ENCODE results near the gene FADD.
"Not testable (repeated sequence)": the region's sequence is repeated elsewhere in the genome, so short reads cannot be mapped to it uniquely, and the experiment has no call there.

The FADD gene

GRCh38 chr11:70206226-70206981, 3.3 kb downstream of the FADD start:
- Mint-ChIP-seq H3K27ac (peak overlapping the region; percentile 64), H3K9me3 (no peaks in the 10 kb centered on the region), H3K27me3 (no peaks in the 10 kb centered on the region), H3K36me3 (ENCODE audit: low read depth) (peaks cover 52% of the 10 kb centered on the region), H3K4me1 (ENCODE audit: low read depth) (peaks cover 63% of the 10 kb centered on the region), H3K4me3 (no peak overlapping the region)

GRCh38 chr11:70206982-70207376, 3.9 kb downstream of the FADD start:
- Mint-ChIP-seq H3K4me3 (no peak overlapping the region), H3K27ac (no peak overlapping the region), H3K9me3 (no peaks in the 10 kb centered on the region), H3K27me3 (no peaks in the 10 kb centered on the region), H3K4me1 (ENCODE audit: low read depth) (peaks cover 63% of the 10 kb centered on the region), H3K36me3 (ENCODE audit: low read depth) (peaks cover 52% of the 10 kb centered on the region)

DNA sequence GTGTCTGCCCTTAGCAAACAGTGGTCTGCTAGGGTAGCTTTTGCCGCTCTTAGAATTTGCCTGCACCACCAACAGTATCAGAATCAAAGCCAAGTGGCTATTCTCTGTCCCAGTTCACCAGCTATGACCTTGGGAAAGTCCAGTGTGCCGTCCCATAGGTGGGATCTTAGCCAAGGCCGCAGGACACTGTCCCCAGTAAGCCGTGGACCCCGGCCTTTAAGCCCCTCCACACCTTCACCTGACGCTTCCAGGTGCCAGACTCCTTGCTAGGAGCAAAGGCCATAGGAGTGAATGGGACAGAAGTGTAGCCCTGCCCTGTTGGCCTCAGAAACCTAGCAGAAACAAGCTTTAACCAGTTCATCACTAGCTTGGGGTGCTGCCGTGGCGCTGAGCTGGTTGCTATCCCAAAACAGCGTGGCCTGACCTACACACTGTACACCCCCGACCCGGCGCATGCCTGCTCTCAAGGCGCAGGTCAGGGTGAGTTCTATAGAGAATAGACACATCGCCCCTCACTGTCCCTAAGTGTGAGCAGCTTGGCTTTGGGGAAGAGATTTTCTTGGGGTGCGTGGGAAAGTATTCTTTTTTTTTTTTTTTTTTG, 4.5 kb downstream of the FADD start:
- Mint-ChIP-seq H3K9me3 (no peaks in the 10 kb centered on the region), H3K27me3 (no peaks in the 10 kb centered on the region), H3K36me3 (ENCODE audit: low read depth) (peaks cover 52% of the 10 kb centered on the region), H3K4me1 (ENCODE audit: low read depth) (peaks cover 62% of the 10 kb centered on the region), H3K4me3 (no peak overlapping the region), H3K27ac (no peak overlapping the region)

DNA sequence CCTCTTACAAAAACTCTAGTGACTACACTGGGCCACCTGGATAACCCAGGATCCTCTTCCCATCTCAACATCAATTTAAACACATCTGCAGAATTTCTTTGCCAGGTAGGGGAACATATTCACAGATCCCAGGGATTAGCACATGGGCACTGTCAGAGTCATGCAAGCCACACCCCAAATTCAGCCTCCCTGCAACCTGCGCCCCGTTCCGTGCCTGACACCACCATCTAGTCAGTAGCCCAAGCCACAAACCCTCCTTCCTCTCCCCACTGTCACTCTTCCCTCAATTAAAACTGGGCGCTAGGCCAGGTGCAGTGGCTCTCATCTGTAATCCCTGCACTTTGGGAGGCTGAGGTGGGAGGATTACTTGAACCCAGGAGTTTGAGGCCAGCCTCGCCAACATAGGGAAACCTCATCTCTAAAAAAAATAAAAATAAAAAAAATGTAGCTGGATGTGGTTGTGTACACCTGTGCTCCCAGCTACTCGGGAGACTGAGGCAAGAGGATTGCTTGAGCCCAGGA, 6.4 kb downstream of the FADD start:
- Mint-ChIP-seq H3K4me3 (no peak overlapping the region), H3K27ac (peak overlapping the region; percentile 41), H3K36me3 (ENCODE audit: low read depth) (peaks cover 48% of the 10 kb centered on the region), H3K9me3 (no peaks in the 10 kb centered on the region), H3K4me1 (ENCODE audit: low read depth) (peaks cover 51% of the 10 kb centered on the region), H3K27me3 (no peaks in the 10 kb centered on the region)

GRCh38 chr11:70210051-70210501, 7.0 kb downstream of the FADD start:
- peak overlapping the region; percentile 85 for H3K27ac Mint-ChIP-seq
- no peaks in the 10 kb centered on the region for H3K27me3 Mint-ChIP-seq
- H3K4me3 Mint-ChIP-seq = no peak overlapping the region
- no peaks in the 10 kb centered on the region for H3K9me3 Mint-ChIP-seq
- peaks cover 45% of the 10 kb centered on the region for H3K4me1 Mint-ChIP-seq (ENCODE audit: low read depth)
- H3K36me3 Mint-ChIP-seq (ENCODE audit: low read depth) = peaks cover 42% of the 10 kb centered on the region

GRCh38 chr11:70210530-70210929, 7.4 kb downstream of the FADD start:
- H3K36me3 Mint-ChIP-seq (ENCODE audit: low read depth) = peaks cover 39% of the 10 kb centered on the region
- no peaks in the 10 kb centered on the region for H3K9me3 Mint-ChIP-seq
- peak overlapping the region; percentile 85 for H3K27ac Mint-ChIP-seq
- no peak overlapping the region for H3K4me3 Mint-ChIP-seq
- peaks cover 40% of the 10 kb centered on the region for H3K4me1 Mint-ChIP-seq (ENCODE audit: low read depth)
- H3K27me3 Mint-ChIP-seq = no peaks in the 10 kb centered on the region

DNA sequence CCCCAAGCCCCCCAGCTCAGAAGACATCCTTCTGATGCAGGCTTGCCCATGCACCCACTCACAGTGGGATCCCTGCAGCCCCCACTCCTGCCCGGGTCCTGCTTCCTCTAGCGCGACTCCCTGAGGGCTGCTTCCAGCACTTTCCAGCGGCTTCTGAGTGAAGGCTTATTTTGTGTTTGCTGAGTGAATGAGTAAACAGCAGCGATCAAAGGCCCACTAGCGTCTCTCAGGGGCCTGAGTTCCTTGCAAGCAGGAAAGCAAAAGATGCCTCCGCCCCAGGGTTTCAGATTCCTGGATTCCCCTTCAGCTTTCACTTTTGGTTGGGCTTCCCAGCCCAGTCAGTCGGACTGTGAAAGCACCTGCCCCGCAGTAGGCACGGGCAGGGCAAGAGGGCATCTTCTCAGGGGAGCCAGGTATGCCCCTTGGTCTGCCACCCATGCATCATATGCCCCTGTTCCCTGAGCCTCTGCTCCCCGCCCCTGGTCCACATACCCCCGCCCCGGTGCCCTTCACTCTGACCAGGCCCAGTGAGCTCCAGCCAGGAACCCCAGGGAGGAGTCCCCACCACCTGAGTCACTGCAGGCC, 9.2 kb downstream of the FADD start:
- Mint-ChIP-seq H3K27me3 (no peaks in the 10 kb centered on the region), H3K9me3 (no peaks in the 10 kb centered on the region), H3K4me3 (no peak overlapping the region), H3K27ac (no peak overlapping the region), H3K4me1 (ENCODE audit: low read depth) (peaks cover 24% of the 10 kb centered on the region), H3K36me3 (ENCODE audit: low read depth) (peaks cover 23% of the 10 kb centered on the region)

DNA sequence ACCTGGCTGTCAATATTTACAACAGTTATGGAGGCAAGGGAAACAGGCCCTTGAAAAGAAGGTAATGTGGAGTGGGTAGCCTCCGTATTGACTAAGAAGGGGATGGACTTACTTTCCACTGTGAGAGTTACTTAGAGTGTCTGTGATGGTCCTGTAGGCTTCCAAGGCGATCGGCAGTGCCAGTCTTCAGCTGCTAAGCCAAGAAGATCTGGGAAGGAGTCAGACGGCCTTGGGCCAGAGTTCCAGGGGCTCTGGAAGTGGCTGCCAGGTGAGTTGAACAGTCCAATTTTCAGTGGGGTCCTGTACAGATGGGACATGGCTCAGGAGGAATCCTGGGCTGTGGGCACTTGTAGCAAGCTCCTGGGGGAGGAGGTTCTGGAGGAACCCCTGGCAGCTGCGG, 14.3 kb downstream of the FADD start:
- H3K27me3 Mint-ChIP-seq = peaks cover 11% of the 10 kb centered on the region
- H3K27ac Mint-ChIP-seq; H3K4me3 Mint-ChIP-seq; H3K4me1 Mint-ChIP-seq (ENCODE audit: low read depth); H3K36me3 Mint-ChIP-seq (ENCODE audit: low read depth); H3K9me3 Mint-ChIP-seq: not testable (repeated sequence)

- not testable (repeated sequence) for H3K4me3 Mint-ChIP-seq; H3K4me1 Mint-ChIP-seq (ENCODE audit: low read depth); H3K36me3 Mint-ChIP-seq (ENCODE audit: low read depth); H3K9me3 Mint-ChIP-seq; H3K27ac Mint-ChIP-seq
- H3K27me3 Mint-ChIP-seq = peaks cover 14% of the 10 kb centered on the region
These were observed 15.0 kb downstream of the FADD start for GRCh38 chr11:70218076-70218475.

GRCh38 chr11:70220136-70220535, 17.0 kb downstream of the FADD start:
- Mint-ChIP-seq H3K9me3 (no peaks in the 10 kb centered on the region), H3K4me3 (no peak overlapping the region), H3K27ac (no peak overlapping the region), H3K4me1 (ENCODE audit: low read depth) (no peaks in the 10 kb centered on the region), H3K36me3 (ENCODE audit: low read depth) (no peaks in the 10 kb centered on the region), H3K27me3 (peaks cover 19% of the 10 kb centered on the region)

GRCh38 chr11:70220920-70221319, 17.8 kb downstream of the FADD start:
- Mint-ChIP-seq H3K4me1 (ENCODE audit: low read depth) (no peaks in the 10 kb centered on the region), H3K9me3 (no peaks in the 10 kb centered on the region), H3K27ac (no peak overlapping the region), H3K36me3 (ENCODE audit: low read depth) (no peaks in the 10 kb centered on the region), H3K4me3 (no peak overlapping the region), H3K27me3 (peaks cover 19% of the 10 kb centered on the region)

- Mint-ChIP-seq H3K27me3 (peaks cover 15% of the 10 kb centered on the region), H3K4me1 (ENCODE audit: low read depth) (no peaks in the 10 kb centered on the region), H3K4me3 (no peak overlapping the region), H3K9me3 (no peaks in the 10 kb centered on the region), H3K36me3 (ENCODE audit: low read depth) (no peaks in the 10 kb centered on the region), H3K27ac (no peak overlapping the region)
These were observed 22.6 kb downstream of the FADD start for GRCh38 chr11:70225681-70226177.

DNA sequence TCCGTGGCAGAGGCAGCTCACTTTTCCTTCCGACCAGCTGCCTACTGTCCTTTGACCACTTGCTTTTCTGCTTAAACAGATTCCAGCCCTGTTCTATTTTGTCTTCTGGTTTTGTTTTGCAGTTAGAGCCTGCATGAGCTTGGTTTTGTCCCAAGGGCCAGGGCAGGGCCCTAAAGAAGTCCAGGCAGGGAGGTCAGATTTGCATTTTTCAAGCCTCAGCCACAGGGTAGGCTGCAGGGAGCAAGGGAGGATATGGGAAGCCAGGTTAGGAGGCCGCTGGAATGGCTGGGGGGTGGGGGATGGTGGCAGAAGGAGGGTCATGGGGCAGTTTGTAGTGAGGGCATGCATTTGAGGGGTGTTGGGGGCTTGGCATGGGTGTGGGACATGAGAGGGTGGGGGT, 23.1 kb downstream of the FADD start:
- H3K27me3 Mint-ChIP-seq = peaks cover 15% of the 10 kb centered on the region
- no peak overlapping the region for H3K4me3 Mint-ChIP-seq
- no peaks in the 10 kb centered on the region for H3K9me3 Mint-ChIP-seq
- no peaks in the 10 kb centered on the region for H3K4me1 Mint-ChIP-seq (ENCODE audit: low read depth)
- no peak overlapping the region for H3K27ac Mint-ChIP-seq
- no peaks in the 10 kb centered on the region for H3K36me3 Mint-ChIP-seq (ENCODE audit: low read depth)

GRCh38 chr11:70226967-70227366, 23.9 kb downstream of the FADD start:
- Mint-ChIP-seq H3K4me3 (no peak overlapping the region), H3K4me1 (ENCODE audit: low read depth) (no peaks in the 10 kb centered on the region), H3K27ac (no peak overlapping the region), H3K9me3 (no peaks in the 10 kb centered on the region), H3K27me3 (peaks cover 11% of the 10 kb centered on the region), H3K36me3 (ENCODE audit: low read depth) (no peaks in the 10 kb centered on the region)

DNA sequence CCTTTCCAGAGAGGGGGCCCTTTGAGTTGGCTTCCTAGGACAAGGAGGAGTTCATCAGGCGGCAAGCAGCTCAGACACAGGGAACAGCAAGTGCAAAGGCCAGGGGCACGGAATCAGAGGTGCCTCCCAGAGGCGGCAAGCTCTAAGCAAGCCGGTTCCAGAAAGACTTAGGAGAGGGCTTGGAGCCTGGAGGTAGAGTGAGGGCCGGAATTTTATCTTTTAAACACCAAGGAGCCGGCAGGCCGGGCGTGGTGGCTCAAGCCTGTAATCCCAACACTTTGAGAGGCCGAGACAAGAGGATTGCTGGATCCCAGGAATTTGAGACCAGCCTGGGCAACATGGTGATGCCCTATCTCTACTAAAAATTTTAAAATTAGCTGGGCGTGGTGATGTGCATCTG, 26.6 kb downstream of the FADD start:
- Mint-ChIP-seq H3K36me3 (ENCODE audit: low read depth) (no peaks in the 10 kb centered on the region), H3K4me3 (no peak overlapping the region), H3K9me3 (no peaks in the 10 kb centered on the region), H3K4me1 (ENCODE audit: low read depth) (no peaks in the 10 kb centered on the region), H3K27ac (no peak overlapping the region), H3K27me3 (peaks cover 8% of the 10 kb centered on the region)
